Stimulated activated CD4-positive, alpha-beta T cell treated with anti-CD3 and anti-CD28 coated beads, TNF-alpha, amount 100 ng/mL, for 24 hours (primary cell): Measurements from ENCODE around the gene IL12A.

Source experiments
- DNase-seq, 3 experiments: peaks; one replicate each; pipeline ENCODE4 v3.0.0-alpha.2; 2020; ENCODE audit warnings: low read depth in 3 of 3

IL12A gene

GRCh38 chr3:160027541-160028195 lies 39.0 kb downstream of the IL12A start:
- DNase-seq, result no peak

GRCh38 chr3:160035757-160036156 lies 47.1 kb downstream of the IL12A start:
- no peak for DNase-seq

- no peak for DNase-seq
Measured at GRCh38 chr3:160038862-160039562, 50.4 kb downstream of the IL12A start.

GRCh38 chr3:160040181-160040580 lies 51.5 kb downstream of the IL12A start:
- no peak for DNase-seq

- DNase-seq, result no peak
Measured at GRCh38 chr3:160041465-160041864, 52.8 kb downstream of the IL12A start.

- no peak for DNase-seq
Measured at GRCh38 chr3:160044121-160044520, 55.5 kb downstream of the IL12A start.
